Type B pancreatic cell (in vitro differentiated cells): ENCODE data around the gene RILPL2. TPM values are rescaled to one million over a fixed set of nuclear protein-coding genes. Genes with fewer than 3 reads are reported as not detected.

Source experiments
- DNase-seq: peaks from one replicate; pipeline ENCODE4 v3.0.0; 2021; ENCODE audit warnings: mixed read lengths; ENCODE audit not compliant: unreplicated experiment; ENCODE audit errors: extremely low spot score
- H3K27ac Mint-ChIP-seq: 2 replicates; pipeline ENCODE4 v1.8.0; 2021; ENCODE audit warnings: mild to moderate bottlenecking, mixed read lengths
- H3K27me3 Mint-ChIP-seq: 2 replicates; pipeline ENCODE4 v1.8.0; 2021; ENCODE audit warnings: mixed read lengths
- H3K36me3 Mint-ChIP-seq: 2 replicates; pipeline ENCODE4 v1.8.0; 2021; ENCODE audit warnings: mixed read lengths
- H3K4me1 Mint-ChIP-seq: one replicate; pipeline ENCODE4 v1.8.0; 2021; ENCODE audit warnings: mixed read lengths; ENCODE audit not compliant: unreplicated experiment
- H3K4me3 Mint-ChIP-seq: 2 replicates; pipeline ENCODE4 v1.8.0; 2021; ENCODE audit warnings: mild to moderate bottlenecking, mixed read lengths
- H3K9me3 Mint-ChIP-seq: 2 replicates; pipeline ENCODE4 v1.8.0; 2021; ENCODE audit warnings: mixed read lengths
- total RNA-seq: library from RNA; stranded (reverse); gene quantifications from 2 replicates; pipeline ENCODE4 v1.2.1, GENCODE V29; 2021; ENCODE audit warnings: low replicate concordance
- TF ChIP-seq, protein P1 (sequence below): fragments of 200-600 bp; sonication (generic); conservative IDR thresholded peaks from 2 replicates; pipeline ENCODE4 v1.5.0; 2021; ENCODE audit warnings: antibody characterized with exemption, mild to moderate bottlenecking

RILPL2 gene
- total RNA-seq, 1 donor from 2014 or later, result 1.4 TPM

GRCh38 chr12:123446333-123446713, 9.8 kb upstream of the RILPL2 start:
- Mint-ChIP-seq H3K36me3 (no peaks in the 10 kb centered on the region), H3K27ac (peak overlapping the region; percentile 67), H3K9me3 (no peaks in the 10 kb centered on the region), H3K4me3 (no peak overlapping the region), H3K27me3 (no peaks in the 10 kb centered on the region), H3K4me1 (peaks cover 15% of the 10 kb centered on the region)
- TF ChIP-seq, protein P1, sequence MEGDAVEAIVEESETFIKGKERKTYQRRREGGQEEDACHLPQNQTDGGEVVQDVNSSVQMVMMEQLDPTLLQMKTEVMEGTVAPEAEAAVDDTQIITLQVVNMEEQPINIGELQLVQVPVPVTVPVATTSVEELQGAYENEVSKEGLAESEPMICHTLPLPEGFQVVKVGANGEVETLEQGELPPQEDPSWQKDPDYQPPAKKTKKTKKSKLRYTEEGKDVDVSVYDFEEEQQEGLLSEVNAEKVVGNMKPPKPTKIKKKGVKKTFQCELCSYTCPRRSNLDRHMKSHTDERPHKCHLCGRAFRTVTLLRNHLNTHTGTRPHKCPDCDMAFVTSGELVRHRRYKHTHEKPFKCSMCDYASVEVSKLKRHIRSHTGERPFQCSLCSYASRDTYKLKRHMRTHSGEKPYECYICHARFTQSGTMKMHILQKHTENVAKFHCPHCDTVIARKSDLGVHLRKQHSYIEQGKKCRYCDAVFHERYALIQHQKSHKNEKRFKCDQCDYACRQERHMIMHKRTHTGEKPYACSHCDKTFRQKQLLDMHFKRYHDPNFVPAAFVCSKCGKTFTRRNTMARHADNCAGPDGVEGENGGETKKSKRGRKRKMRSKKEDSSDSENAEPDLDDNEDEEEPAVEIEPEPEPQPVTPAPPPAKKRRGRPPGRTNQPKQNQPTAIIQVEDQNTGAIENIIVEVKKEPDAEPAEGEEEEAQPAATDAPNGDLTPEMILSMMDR, result no peak
- DNase-seq, result no peak

GRCh38 chr12:123445388-123446332, 9.2 kb upstream of the RILPL2 start:
- H3K9me3 Mint-ChIP-seq, result no peaks in the 10 kb centered on the region
- no peak overlapping the region for H3K4me3 Mint-ChIP-seq
- TF ChIP-seq, protein P1, result no peak
- no peaks in the 10 kb centered on the region for H3K36me3 Mint-ChIP-seq
- H3K27ac Mint-ChIP-seq, result peak overlapping the region; percentile 67
- H3K4me1 Mint-ChIP-seq, result peaks cover 15% of the 10 kb centered on the region
- H3K27me3 Mint-ChIP-seq, result no peaks in the 10 kb centered on the region
- DNase-seq, result no peak

GRCh38 chr12:123444092-123445026, 7.9 kb upstream of the RILPL2 start:
- Mint-ChIP-seq H3K4me1 (peaks cover 15% of the 10 kb centered on the region), H3K9me3 (no peaks in the 10 kb centered on the region), H3K27me3 (no peaks in the 10 kb centered on the region), H3K27ac (no peak overlapping the region), H3K36me3 (no peaks in the 10 kb centered on the region), H3K4me3 (no peak overlapping the region)
- TF ChIP-seq, protein P1, result no peak
- no peak for DNase-seq

DNA sequence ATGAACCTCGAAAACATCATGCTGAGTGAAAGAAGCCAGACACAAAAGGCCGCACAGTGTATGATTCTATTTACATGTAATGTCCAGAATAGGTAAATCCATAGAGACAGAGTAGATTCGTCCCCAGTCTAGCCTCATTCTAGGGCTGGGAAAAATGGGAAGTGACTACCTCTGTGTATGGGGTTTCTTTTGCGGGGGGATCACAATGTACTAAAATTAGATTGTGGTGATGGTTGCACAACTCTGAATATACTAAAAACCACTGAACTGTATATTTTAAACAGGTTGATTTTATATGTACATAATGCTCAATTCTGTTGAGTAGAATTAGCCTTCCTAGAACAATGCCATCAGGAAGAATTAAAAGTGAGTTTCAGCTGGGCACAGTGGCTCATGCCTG, 6.3 kb upstream of the RILPL2 start:
- Mint-ChIP-seq H3K27me3 (no peaks in the 10 kb centered on the region), H3K9me3 (no peaks in the 10 kb centered on the region), H3K4me1 (peaks cover 15% of the 10 kb centered on the region), H3K36me3 (no peaks in the 10 kb centered on the region), H3K4me3 (no peak overlapping the region), H3K27ac (no peak overlapping the region)
- TF ChIP-seq, protein P1, result no peak
- DNase-seq, result no peak

GRCh38 chr12:123441523-123442164, 5.2 kb upstream of the RILPL2 start:
- Mint-ChIP-seq H3K27ac (no peak overlapping the region), H3K9me3 (no peaks in the 10 kb centered on the region), H3K36me3 (no peaks in the 10 kb centered on the region), H3K4me1 (peaks cover 15% of the 10 kb centered on the region), H3K27me3 (no peaks in the 10 kb centered on the region), H3K4me3 (no peak overlapping the region)
- DNase-seq, result no peak
- TF ChIP-seq, protein P1, result no peak
